HG02852 (cell line): ENCODE results near the gene KNOP1.

Experiments used
- ATAC-seq: cut with Tn5 transposase; IDR thresholded peaks from one replicate; pipeline ENCODE4 v1.9.1; 2021; ENCODE audit warnings: mild to moderate bottlenecking, moderate library complexity; ENCODE audit not compliant: unreplicated experiment

The KNOP1 gene

DNA sequence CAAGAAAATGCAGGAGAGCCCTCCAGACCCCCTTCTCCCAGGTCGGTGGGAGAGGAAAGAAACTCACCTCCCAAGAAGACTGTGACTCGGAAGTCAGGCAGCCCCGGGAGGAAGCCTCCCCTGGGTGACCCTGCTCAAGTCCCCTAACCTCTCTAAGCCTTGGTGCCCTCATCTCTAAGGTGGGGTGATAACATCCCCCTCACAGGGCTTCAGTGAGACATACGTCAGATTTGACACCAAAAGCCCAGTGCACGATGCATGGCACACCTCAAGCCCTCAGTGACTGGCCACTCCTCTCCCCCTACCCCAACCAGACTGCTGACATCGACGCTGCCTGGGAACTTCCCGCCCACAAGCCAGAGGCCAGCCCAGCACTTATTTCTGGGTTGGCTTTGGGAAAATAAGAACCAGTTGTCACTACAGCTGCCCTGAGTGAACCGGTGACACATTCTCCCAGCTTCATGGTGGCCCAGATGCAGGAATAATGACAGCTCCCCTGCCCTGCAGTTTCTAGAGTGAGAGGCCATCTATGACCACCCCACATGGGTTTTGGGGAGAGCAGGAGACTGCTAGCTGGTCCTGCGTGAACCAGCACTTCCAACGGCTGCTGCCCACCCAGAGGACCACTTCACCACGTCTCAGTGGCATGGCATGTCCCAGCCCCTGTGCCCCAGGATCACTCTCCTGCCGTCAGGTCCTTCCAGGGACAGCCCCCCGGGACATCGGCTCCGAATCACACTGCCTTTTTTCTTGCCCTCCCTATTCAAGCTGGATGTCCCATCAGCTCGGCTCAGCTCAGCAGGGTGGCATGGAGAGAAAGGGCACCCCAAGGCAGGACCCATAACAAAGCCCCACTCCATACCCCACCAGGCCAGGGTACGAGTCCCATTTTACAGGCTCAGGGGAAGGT lies 9.5 kb downstream of the KNOP1 start:
- ATAC-seq: no peak

DNA sequence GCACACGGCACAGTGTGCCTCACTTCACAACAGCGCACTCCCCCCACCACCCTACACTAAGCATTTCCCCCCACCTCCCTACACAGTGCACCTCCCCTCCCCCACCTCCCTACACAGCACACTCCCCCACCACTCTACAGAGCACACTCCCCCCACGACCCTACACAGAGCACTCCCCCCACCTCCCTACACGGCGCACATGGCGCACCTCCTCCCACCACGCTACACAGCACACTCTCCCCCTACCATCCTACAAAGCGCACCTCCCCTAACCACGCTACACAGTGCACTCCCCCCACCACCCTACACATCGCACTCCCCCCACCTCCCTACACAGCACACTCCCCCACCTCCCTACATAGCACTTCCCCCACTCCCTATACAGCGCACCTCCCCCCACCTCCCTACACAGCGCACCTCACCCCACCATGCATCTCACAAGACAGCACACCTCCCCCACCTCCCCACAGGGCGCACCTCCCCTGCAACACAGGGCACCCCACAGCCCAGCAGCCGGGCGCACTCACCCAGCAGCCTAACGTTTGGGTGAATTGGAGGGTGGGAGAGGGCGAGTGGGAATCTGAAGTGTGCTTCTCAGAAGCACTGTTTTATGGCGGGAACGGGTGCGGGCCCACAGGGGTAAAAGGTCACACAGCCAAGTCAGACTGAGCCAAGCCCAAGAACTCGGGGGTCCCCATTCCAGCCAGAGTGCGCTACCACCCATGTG lies 10.3 kb downstream of the KNOP1 start:
- ATAC-seq: no peak

DNA sequence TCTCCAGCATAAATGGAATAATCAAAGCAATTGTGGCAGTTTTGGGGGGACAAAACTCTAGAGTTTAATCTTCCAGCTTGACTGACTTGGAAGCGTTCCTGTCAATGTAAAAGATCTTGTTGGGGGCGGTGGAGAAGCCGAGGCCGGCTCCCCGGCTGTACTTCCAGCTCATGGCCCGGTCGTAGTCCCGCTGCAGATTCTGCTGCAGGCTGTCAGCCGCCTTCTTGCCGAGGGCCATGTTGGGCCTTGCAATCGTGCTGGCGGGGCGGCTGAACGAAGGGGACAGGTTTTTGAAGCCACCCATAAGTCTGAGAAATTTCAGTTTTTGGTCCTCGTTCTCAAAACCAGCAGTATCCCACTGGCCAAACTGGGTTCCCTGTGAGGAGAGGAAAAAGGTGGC lies 11.2 kb downstream of the KNOP1 start:
- ATAC-seq: no peak

DNA sequence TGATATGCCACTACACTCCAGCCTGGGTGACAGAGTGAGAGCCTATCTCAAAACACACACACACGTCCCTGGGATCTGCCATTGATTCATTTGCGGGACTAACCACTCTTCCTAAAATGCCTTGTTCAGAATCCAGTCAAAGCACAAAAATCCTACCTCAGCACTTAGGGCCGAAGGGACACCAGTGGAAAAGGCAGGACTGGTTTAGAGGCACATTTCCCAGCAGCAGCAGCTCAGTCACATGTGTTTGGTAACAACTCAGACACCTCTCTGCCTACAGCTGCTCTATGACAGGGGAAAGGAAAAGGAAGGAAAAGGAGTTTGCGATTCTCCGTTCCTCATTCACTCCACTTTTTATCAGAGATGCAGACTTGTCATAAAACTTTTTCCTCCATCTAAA lies 12.2 kb downstream of the KNOP1 start:
- ATAC-seq: no peak

DNA sequence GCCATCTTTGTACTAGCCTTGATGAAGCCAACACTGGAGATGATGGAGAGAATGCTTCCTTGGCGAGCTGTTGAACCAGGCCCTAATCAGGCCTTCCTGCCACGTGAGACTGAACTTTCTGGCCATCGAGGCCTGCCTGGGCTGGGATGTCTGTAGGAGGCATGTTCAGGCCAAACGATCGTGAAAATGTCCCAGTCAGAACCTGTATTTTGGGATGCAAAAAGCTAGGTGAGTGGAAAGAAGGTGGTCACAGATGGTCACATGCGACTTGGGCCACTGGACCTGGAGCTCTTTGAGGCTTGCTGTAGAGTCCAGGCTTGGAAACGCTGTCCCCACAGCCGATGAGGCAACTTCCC lies 12.9 kb downstream of the KNOP1 start:
- ATAC-seq: no peak

DNA sequence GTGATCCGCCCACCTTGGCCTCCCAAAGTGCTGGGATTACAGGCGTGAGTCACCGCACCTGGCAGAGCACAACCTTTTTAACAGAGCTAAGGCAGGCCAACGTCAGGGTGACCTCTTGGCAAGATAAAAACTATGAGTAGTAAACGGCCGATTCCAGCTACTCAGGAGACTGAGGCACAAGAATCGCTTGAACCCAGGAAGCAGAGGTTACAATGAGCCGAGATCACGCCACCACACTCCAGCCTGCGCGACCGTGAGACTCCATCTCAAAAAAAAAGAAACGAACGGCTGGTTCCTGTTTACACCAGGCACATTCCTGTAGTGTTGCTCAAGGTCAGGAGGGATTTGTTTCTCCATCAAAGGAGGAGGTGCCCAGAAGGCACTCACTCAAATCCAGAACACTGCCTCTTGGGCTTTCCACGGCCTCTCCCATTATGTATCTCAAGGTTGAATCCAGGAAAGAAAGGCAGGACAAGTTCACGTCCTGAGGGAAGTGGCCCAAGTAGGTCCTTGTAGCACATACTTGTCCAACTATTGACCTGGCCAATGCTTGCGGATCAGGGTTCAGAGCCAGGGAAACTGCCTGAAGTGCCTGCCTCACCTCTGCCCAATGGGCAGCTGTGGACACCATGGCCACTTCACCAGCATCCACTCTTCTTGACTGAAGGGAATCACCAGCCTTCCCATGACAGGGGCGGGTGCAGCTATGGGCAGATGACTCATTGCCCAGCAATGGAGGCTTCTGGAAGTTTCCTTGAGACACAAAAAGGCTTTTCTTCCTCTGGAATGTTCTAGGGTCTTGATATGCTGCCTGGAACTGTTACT lies 13.5 kb downstream of the KNOP1 start:
- no peak for ATAC-seq

DNA sequence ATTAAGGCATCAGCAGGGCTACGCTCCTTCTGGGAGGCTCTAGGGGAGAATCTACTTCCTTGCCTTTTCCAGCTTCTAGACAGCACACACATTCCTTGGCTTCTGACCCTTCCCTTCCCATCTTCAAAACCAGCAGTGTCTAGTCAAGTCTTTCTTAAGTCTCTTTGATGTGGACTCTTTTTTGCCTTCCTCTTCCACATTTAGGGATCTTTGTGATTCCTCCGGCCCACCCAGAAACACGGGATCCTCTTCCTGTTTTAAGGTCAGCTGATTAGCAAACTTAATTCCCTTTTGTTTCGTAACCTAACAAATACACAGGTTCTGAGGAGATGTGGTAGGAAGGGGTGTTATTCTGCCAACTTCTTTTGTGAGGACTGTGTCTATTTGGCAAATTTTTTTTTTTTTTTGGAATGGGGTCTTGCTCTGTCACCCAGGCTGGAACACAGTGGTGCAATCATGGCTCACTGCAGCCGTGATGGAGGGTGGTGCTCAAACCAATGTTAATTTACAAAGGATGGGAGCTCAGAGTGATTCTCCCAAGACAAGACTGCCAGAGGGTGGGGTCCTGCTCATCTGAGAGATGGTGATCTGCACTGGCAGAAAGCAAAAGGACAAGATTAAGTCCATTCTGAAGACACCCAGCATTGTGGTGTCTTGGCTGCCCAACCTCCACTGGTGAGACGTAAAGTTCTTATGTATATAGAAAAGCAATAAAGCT lies 14.7 kb downstream of the KNOP1 start:
- ATAC-seq: no peak

DNA sequence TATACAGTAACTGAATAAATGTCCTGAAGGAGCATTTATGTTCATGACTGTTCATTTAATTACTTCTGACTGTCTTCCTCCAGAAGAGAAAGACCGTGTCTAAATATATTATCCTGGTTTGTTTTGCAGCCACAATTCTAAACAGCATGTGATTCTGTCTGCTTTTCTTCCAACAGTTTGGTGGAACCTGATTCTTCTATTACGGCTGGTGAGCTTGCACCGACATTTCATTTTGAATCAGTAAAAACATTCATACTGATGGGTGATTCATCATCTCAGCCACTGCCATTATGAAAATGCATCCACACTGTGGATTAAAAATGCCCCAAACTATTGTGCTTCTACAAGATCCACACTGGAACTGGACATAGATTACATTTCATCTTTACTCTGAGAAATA lies 16.9 kb downstream of the KNOP1 start:
- no peak for ATAC-seq

DNA sequence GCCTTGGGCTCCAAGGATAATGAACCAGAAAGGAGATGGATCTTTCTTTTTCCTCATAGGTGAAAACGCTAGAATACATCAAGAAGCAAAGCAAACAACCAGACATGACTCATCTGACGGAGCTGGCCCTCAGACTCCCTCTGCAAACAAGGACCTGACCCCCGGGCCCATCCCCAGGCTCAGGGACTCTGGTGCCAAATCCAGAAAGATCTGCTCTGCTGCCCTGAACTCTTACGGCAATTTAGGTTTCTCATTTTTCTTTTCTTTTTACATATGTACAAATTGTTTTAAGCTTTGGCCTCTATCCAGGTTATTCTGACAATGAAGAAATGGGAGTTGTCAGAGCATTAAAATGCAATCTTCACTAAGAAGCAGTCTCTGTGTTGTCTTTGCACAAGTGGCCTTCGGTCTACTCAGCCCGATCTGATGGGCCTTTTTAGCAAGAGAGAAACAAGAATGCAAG lies 17.7 kb downstream of the KNOP1 start:
- no peak for ATAC-seq

DNA sequence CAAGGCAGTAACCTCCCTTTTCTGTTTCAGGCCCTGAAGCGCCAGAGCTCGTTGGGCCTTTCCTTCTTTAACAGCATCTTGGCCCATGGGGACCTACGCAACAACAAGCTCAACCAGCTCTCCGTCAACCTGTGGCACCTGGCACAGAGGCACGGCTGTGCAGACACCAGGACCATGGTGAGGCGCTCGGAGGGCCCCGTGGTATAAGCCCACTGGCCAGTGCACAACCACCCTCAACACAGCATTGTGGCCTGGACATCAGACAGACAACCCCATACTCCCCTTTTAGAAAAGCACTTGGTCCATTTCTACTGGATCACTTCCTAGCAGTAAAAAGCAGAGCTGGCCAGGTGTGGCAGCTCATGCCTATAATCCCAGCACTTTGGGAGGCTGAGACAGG lies 18.6 kb downstream of the KNOP1 start:
- ATAC-seq: no peak

DNA sequence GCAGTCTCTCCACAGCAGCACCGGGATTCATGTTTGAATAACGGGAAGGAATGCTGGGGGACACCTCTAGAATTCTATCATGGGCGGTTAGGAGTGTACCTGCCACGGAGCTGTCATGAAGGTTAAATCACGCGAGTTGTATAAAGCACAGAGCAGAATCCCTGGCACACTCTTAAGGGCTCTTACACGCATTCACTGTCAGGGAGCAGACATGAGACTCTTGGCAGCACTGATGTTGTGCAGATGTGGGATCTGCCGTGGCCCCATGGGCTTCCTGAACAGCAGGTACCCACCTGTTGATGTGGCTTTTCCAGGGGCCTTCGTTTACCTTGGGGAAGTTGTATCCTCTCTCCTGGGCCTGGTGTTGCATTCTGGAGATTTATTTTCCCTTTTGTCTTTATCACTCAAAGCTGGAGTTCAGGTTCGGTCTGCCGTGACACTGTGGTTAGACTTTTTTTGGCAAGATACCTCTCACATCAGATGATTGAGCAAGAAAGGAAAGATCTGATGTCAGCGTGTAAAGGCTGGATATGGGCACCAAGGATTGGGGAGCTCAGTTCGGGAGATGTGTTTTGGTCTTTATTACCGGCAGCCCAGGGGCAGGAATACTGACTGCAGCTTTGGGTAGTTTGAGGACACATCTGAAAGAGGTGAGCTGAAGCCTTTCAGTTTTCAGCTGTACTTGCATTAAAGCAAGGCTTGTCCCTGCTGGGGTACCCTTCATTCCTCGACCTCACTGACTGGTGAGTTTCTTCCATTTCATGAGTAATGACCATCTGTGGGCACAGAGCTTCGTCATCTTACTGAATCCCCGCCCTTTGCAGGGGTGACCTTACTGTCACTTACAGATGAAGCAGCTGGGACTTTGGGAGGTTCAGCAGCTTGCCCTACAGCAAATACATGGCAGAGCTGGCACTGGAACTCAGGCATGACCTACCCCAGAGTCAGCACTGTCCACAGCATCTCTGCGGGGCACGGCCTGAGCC lies 19.3 kb downstream of the KNOP1 start:
- ATAC-seq: no peak

DNA sequence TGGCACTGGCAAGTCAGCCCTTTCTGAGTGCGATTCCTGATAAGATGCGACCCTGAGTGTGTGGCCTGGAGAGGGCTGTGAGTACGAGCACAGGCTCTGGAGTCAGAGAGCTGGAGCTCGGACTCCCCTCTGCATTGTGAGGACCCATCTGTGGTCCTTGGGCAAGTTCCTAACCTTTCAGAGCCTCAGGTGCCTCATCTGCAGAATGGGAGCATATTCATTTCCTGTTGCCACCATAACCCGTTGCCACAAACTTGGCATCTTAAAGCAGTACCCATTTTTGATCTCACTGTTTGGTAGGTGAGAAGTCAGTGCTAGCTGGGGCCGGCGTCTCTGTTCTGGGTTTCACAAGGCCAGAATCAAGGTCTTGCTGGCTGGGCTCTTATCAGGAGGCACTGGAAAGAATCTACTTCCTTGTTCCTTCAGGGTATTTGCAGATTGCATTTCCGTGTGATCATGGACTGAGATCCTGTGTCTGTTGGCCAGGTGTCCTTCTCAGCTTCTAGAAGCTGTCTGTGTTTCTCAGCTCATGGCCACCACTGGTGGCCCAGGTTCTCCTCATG lies 20.2 kb downstream of the KNOP1 start:
- no peak for ATAC-seq

DNA sequence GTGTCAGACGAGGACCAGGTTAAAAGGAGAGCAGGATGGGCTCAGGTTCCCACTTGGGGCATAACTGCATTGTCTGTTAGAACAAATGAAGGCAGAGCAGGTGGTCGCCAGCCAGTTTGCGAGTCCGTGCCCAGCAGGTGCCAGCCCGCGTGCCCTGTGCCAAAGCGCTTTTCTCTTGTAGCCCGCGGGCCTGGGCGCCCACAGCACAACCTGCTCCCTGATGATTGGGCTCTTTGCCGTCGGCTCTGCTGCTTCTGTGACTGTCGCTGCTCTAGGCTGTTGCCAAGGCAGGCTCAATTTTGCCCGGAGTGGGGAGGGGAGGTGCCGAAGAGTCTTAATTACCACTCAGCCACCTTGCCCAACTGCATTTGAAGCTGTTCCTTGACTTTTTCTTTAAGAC lies 21.1 kb downstream of the KNOP1 start:
- ATAC-seq: no peak

DNA sequence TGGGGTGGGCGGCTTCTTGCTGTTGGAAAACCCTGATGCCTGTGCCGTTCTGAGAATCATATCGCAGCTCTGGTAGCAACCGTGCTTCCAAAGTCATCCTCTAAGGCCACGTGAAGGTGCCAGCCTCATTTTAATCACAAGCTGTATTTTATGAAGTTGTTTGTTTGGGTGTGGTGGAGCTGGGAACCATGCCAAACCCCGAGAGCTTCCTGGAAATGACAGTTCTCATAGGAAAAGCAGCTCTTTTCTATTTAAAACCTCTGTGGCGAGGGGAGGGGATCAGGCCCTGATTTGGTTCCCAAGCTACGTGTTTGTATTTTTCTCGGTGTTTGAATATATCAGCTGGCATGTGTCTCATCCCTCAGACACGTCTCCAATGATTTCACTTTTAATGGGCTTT lies 21.7 kb downstream of the KNOP1 start:
- ATAC-seq: no peak

DNA sequence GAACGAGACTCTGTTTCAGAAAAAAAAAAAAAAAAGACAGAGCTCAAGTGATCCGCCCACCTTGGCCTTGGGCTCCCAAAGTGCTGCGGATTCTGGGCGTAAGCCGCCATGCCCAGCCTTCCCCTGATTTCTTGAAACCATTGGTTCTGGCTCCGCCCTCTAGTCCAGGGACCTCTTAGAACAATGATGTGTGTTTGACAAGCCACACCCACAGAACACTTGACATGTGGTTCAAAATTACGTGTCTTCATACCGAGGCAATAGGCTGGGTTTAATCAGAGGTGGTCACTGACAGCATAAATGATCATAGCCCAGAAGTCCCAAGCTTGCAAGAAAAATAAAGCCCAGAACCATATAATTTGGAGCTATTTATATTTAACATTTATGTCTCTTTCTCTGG lies 23.0 kb downstream of the KNOP1 start:
- no peak for ATAC-seq

DNA sequence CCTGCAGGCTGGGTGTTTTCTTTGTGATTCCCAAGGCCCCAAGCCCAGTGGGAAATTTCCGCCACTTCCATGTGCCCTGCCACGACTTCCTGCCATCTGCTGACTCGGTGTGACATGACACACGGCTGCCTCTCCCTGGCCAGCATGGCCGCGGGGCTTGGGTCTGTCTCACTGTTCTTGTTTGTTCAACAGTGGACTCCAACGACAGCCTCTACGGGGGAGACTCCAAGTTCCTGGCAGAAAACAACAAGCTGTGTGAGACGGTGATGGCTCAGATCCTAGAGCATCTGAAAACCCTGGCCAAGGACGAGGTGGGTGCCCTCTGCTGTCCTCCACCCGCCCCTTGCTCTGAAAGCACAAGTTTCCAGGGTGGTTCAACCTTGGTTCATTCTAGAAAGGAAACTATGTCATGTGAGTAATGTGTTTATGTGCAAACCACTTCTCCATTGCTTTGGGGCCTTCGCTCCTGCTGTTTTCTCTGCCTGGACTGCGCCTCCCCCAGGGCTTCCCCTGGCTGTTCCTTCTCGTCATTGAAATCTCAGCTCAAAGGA lies 26.8 kb downstream of the KNOP1 start:
- no peak for ATAC-seq

DNA sequence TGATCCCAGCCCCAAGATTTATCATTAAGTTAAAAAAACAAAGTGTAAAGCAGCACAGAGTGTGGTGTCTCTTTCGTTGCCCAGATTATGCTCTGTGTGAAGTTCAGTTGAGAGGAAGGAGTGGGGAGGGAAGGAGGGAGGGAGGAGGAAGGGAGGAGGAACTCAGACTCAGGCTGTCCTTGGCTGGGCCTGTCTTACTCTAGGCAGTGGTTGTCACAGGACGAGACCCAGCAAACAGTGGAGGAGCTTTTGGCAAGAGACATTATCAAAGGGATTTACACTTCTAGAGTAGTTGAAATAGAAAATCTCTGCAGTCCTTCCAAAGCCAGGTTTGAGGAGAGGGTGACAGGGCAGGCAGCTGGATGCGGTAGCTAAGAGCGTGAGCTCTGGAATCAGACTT lies 27.8 kb downstream of the KNOP1 start:
- ATAC-seq: no peak

DNA sequence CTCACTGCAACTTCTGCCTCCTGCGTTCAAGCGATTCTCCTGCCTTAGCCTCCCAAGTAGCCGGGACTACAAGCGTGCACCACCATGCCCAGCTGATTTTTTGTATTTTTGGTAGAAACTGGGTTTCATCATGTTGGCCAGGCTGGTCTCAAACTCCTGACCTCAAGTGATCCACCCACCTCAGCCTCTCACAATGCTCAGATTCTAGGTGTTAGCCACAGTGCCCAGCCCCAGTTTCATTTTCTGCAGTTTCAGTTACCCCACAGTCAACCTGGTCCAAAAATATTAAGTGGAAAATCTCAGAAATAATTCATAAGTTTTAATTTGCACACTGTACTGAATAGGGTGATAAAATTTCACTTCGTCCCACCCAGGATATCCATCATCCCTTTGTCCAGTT lies 28.7 kb downstream of the KNOP1 start:
- no peak for ATAC-seq

DNA sequence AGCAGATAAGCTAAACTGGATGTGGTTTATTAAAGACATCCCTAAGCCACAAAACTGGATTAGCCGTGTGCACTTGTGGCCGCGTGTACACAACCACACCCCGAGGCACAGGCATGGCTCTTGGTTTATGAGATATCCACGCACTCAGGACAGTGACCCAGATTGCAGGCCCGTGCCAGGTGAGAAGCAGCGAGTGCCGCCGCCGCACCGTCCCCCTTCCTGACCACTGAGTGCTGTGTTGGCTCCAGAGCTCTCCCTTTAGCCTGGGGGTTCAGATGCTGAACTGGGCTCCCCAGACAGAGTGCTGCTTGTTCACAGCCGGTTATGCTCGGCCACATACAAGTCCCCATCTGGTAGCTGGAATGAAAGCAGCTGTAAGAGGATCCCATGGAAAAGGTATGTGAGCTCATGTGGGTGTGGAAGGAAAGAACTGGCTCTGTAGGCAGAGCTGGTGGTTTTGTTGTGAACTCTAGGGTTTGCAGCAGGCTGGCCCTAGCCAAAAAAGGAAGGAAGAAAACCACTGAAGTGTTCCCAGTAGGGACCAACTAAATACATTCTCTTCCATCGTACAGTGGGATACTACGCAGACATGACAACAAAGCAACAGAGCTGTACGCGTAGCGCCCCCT lies 29.5 kb downstream of the KNOP1 start:
- ATAC-seq: no peak
